ENCODE data around the gene HS2ST1.

The HS2ST1 gene

GRCh38 chr1:87131809-87132283 is 217.4 kb downstream of the HS2ST1 start (continued):
- TF ChIP-seq ZNF280C (tag by site-specific recombination; IDR thresholded peaks at IDR 0.05) (no peak), ZNF133 (tag by site-specific recombination; IDR thresholded peaks at IDR 0.05) (no peak), ZBTB48 (tag by site-specific recombination; IDR thresholded peaks at IDR 0.05) (no peak), ZNF26 (tag by site-specific recombination; IDR thresholded peaks at IDR 0.05) (no peak), ZEB2 (tag by site-specific recombination; IDR thresholded peaks at IDR 0.05) (no peak), ZNF248 (tag by site-specific recombination; IDR thresholded peaks at IDR 0.05) (no peak), ZNF510 (tag by site-specific recombination; IDR thresholded peaks at IDR 0.05; ENCODE audit: insufficient replicate concordance) (no peak), ZNF175 (tag by site-specific recombination; IDR thresholded peaks at IDR 0.05) (no peak), TRIM28 (IDR thresholded peaks at IDR 0.05; ENCODE audit: borderline replicate concordance, low read length) (no peak), ZNF211 (tag by site-specific recombination; IDR thresholded peaks at IDR 0.05; ENCODE audit: low read depth) (no peak), ZSCAN4 (tag by site-specific recombination; IDR thresholded peaks at IDR 0.05) (no peak), ZNF155 (tag by site-specific recombination; IDR thresholded peaks at IDR 0.05) (no peak), ZNF23 (tag by site-specific recombination; IDR thresholded peaks at IDR 0.05; ENCODE audit: borderline replicate concordance) (no peak), ZNF777 (tag by site-specific recombination; IDR thresholded peaks at IDR 0.05; ENCODE audit: borderline replicate concordance) (no peak), ZNF148 (tag by site-specific recombination; IDR thresholded peaks at IDR 0.05; ENCODE audit: borderline replicate concordance) (no peak), MZF1 (tag by site-specific recombination; IDR thresholded peaks at IDR 0.05; ENCODE audit: borderline replicate concordance) (no peak), ZNF239 (tag by site-specific recombination; IDR thresholded peaks at IDR 0.05) (no peak), ZNF623 (tag by site-specific recombination; IDR thresholded peaks at IDR 0.05) (no peak), ZNF132 (tag by site-specific recombination; IDR thresholded peaks at IDR 0.05; ENCODE audit: borderline replicate concordance) (no peak), PRDM1 (tag by site-specific recombination; IDR thresholded peaks at IDR 0.05) (no peak), ZFP69B (tag by site-specific recombination; IDR thresholded peaks at IDR 0.05) (no peak), ZNF626 (tag by site-specific recombination; IDR thresholded peaks at IDR 0.05) (no peak), ZNF501 (tag by site-specific recombination; IDR thresholded peaks at IDR 0.05) (peak; percentile 58; the same call in 1 of the 2 replicates), ZFP41 (tag by site-specific recombination; IDR thresholded peaks at IDR 0.05; ENCODE audit: borderline replicate concordance) (no peak), ZBTB17 (tag by site-specific recombination; IDR thresholded peaks at IDR 0.05) (0 out of 2 replicates have a peak, but pooled peaks have one; percentile 16), SCRT1 (tag by site-specific recombination; IDR thresholded peaks at IDR 0.05; ENCODE audit: borderline replicate concordance) (no peak), PRDM2 (tag by site-specific recombination; IDR thresholded peaks at IDR 0.05; ENCODE audit: borderline replicate concordance) (no peak)
